Measurements from ENCODE around the gene ARMC5.
A peak's percentile ranks its signal among the peaks of the same experiment; 100 is the strongest.

ARMC5 gene

DNA sequence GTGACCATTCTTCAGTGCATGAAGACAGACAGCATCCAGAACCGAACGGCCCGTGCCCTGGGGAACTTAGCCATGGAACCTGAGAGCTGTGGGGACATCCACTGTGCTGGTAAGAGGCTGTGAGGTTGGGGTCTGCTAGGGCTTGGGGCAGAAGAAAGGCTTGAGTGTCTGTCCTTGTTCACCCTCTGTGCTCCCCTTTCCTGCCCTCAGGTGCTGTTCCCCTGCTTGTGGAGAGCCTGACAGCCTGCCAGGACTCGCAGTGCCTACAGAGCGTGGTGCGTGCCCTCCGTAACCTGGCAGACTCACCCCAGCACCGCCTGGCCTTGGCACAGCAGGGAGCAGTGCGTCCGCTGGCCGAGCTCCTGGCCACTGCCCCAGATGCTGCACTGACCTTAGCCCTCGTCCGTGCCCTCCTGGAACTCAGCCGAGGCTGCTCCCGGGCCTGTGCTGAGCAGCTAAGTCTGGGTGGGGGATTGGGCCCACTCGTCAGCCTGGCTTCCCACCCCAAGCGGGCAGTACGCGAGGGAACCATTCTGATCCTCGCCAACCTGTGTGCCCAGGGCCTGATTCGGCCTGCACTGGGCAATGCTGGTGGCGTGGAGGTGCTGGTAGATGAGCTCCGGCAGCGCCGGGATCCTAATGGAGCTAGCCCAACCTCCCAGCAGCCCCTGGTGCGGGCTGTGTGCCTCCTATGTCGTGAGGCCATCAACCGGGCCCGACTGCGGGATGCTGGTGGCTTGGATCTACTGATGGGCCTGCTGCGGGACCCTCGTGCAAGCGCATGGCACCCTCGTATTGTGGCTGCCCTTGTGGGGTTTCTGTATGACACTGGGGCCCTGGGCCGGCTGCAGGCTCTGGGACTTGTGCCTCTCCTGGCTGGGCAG is 2.9 kb downstream of the ARMC5 start:
- no peak overlapping the region for H3K4me3 ChIP-seq (ENCODE audit: extremely low read depth, insufficient read depth, low read length, poor library complexity, severe bottlenecking)
- peaks cover 40% of the 10 kb centered on the region for H3K36me3 ChIP-seq (ENCODE audit: control insufficient read depth, insufficient read depth, low read length)
- 95 to 96% methylated on average over 32 to 35 of the region's 35 CpGs for WGBS, 2 experiments (ENCODE audit: insufficient coverage in 2 of 2)
- H3K4me1 ChIP-seq (ENCODE audit: control insufficient read depth, insufficient read depth, low read length, poor library complexity, severe bottlenecking), result peaks cover 7% of the 10 kb centered on the region
- no peaks in the 10 kb centered on the region for H3K9me3 ChIP-seq (ENCODE audit: control insufficient read depth, low read length)
- no peak overlapping the region for H3K27ac ChIP-seq (ENCODE audit: low read depth, low read length, severe bottlenecking)

DNA sequence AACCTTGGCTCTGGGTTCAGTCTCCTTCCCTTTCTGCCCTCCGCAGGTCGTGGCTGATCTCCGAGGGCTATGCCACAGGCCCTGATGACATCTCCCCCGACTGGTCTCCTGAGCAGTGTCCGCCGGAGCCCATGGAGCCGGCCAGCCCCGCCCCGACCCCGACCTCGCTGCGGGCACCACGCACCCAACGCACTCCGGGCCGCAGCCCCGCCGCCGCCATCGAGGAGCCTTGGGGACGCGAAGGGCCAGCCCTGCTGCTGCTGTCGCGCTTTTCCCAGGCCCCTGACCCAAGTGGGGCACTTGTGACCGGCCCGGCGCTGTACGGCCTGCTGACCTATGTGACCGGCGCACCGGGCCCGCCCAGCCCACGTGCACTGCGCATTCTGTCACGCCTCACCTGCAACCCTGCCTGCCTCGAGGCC is 5.1 kb downstream of the ARMC5 start:
- no peaks in the 10 kb centered on the region for H3K9me3 ChIP-seq (ENCODE audit: control insufficient read depth, low read length)

DNA sequence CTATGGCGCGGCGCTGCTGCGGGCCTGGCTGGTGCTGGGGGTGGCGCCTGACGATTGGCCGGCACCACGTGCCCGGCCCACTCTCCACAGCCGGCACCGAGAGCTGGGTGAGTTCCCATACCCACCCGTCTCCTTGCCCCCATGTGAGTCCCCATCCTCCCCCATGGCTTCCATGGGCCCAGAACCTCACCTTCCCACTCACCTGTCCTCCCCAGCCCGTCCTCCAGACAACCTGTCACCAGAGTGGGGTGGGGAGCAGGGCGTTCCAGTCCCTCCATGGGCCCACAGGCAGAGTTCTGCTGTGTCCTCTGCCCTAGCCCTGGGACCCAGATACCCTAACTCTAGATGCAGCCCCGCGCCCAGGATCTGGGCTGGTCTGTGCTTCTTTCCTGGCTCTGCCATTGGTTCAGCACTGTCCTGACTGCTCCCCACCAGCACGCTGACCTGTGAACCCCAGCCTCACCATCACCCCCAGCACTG is 5.5 kb downstream of the ARMC5 start:
- WGBS, 2 experiments (ENCODE audit: insufficient coverage in 2 of 2), result 90 to 93% methylated on average over 11 to 17 of the region's 17 CpGs
- Histone ChIP-seq H3K27ac (ENCODE audit: low read depth, low read length, severe bottlenecking) (no peak overlapping the region), H3K4me1 (ENCODE audit: control insufficient read depth, insufficient read depth, low read length, poor library complexity, severe bottlenecking) (no peaks in the 10 kb centered on the region), H3K4me3 (ENCODE audit: extremely low read depth, insufficient read depth, low read length, poor library complexity, severe bottlenecking) (no peak overlapping the region), H3K9me3 (ENCODE audit: control insufficient read depth, low read length) (no peaks in the 10 kb centered on the region), H3K36me3 (ENCODE audit: control insufficient read depth, insufficient read depth, low read length) (peaks cover 39% of the 10 kb centered on the region)

More for the DNA sequence above, 5.1 kb downstream of the ARMC5 start:
- WGBS, 2 experiments (ENCODE audit: insufficient coverage in 2 of 2), result 92 to 96% methylated on average over 35 to 36 of the region's 36 CpGs
- Histone ChIP-seq H3K4me1 (ENCODE audit: control insufficient read depth, insufficient read depth, low read length, poor library complexity, severe bottlenecking) (no peaks in the 10 kb centered on the region), H3K27ac (ENCODE audit: low read depth, low read length, severe bottlenecking) (no peak overlapping the region), H3K4me3 (ENCODE audit: extremely low read depth, insufficient read depth, low read length, poor library complexity, severe bottlenecking) (no peak overlapping the region), H3K36me3 (ENCODE audit: control insufficient read depth, insufficient read depth, low read length) (peaks cover 39% of the 10 kb centered on the region)

DNA sequence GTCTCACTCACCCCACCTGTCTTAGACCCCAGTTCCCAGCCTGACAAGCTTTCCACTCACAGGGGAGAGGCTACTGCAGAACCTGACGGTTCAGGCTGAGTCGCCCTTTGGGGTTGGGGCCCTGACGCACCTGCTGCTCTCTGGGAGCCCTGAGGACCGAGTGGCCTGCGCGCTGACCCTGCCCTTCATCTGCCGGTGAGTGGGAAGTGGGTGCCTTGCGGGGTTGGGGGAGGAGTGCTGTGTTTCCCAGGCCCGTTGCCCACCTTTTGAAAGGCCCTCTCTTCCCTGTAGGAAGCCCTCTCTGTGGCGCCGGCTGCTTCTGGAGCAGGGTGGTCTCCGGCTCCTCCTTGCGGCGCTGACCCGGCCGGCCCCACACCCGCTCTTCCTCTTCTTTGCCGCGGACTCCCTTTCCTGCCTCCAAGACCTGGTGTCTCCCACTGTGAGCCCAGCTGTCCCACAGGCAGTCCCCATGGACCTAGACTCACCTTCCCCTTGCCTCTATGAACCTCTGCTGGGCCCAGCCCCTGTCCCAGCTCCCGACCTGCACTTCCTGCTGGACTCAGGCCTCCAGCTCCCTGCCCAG is 6.6 kb downstream of the ARMC5 start:
- peaks cover 39% of the 10 kb centered on the region for H3K36me3 ChIP-seq (ENCODE audit: control insufficient read depth, insufficient read depth, low read length)
- no peaks in the 10 kb centered on the region for H3K9me3 ChIP-seq (ENCODE audit: control insufficient read depth, low read length)
- 96 to 99% methylated on average over 15 to 20 of the region's 20 CpGs for WGBS, 2 experiments (ENCODE audit: insufficient coverage in 2 of 2)
- no peaks in the 10 kb centered on the region for H3K4me1 ChIP-seq (ENCODE audit: control insufficient read depth, insufficient read depth, low read length, poor library complexity, severe bottlenecking)
- no peak overlapping the region for H3K4me3 ChIP-seq (ENCODE audit: extremely low read depth, insufficient read depth, low read length, poor library complexity, severe bottlenecking)
- no peak overlapping the region for H3K27ac ChIP-seq (ENCODE audit: low read depth, low read length, severe bottlenecking)

DNA sequence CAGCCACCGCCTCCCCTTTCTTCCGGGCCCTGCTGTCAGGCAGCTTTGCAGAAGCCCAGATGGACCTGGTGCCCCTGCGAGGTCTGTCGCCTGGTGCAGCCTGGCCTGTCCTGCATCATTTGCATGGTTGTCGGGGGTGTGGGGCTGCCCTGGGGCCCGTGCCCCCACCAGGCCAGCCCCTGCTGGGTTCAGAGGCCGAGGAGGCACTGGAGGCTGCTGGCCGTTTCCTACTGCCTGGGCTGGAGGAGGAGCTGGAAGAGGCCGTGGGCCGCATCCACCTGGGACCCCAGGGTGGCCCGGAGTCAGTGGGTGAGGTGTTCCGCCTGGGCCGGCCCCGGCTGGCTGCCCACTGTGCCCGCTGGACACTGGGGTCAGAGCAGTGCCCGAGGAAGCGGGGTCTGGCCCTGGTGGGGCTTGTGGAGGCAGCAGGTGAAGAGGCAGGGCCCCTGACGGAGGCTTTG is 7.1 kb downstream of the ARMC5 start:
- H3K4me1 ChIP-seq (ENCODE audit: control insufficient read depth, insufficient read depth, low read length, poor library complexity, severe bottlenecking), result peaks cover 4% of the 10 kb centered on the region
- H3K4me3 ChIP-seq (ENCODE audit: extremely low read depth, insufficient read depth, low read length, poor library complexity, severe bottlenecking), result no peak overlapping the region
- WGBS, 2 experiments (ENCODE audit: insufficient coverage in 2 of 2), result 92 to 94% methylated on average over 12 to 17 of the region's 18 CpGs
- peaks cover 39% of the 10 kb centered on the region for H3K36me3 ChIP-seq (ENCODE audit: control insufficient read depth, insufficient read depth, low read length)
- H3K27ac ChIP-seq (ENCODE audit: low read depth, low read length, severe bottlenecking), result no peak overlapping the region
- H3K9me3 ChIP-seq (ENCODE audit: control insufficient read depth, low read length), result no peaks in the 10 kb centered on the region

DNA sequence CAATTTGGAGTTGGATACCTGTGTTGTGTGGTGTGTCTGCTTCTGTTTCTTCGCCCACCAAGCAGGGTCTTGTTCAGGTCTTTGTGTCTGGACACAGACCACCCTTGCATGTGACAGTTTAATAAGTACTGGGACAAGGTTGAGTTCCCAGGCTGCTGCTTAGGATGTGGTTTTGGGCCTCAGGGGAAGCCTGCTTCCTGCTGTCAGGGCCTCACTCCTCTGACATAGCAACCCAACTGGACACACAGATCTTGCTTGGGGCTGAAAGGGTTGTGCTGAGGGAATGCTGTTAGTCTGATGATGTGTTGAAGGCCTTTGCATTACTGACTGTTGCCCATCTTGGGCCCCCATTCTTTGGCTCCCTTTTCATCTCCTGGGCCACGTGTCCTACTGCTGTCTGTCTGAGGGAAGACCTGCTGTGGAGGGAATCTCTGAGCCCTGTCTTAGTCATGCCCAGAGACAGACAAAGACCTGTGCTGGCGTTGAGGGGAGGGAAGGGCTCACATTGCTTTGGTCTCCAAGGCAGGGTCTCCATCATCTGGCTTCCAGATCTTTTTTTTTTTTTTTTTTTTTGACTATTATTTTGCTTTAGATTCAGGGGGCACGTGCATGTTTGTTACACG is 8.0 kb downstream of the ARMC5 start:
- Histone ChIP-seq H3K4me1 (ENCODE audit: control insufficient read depth, insufficient read depth, low read length, poor library complexity, severe bottlenecking) (peaks cover 4% of the 10 kb centered on the region), H3K4me3 (ENCODE audit: extremely low read depth, insufficient read depth, low read length, poor library complexity, severe bottlenecking) (no peak overlapping the region), H3K9me3 (ENCODE audit: control insufficient read depth, low read length) (no peaks in the 10 kb centered on the region), H3K36me3 (ENCODE audit: control insufficient read depth, insufficient read depth, low read length) (peaks cover 39% of the 10 kb centered on the region), H3K27ac (ENCODE audit: low read depth, low read length, severe bottlenecking) (peak overlapping the region; percentile 36)
- WGBS, 2 experiments (ENCODE audit: insufficient coverage in 2 of 2), result 71 to 83% methylated on average over 3 of the region's 5 CpGs

DNA sequence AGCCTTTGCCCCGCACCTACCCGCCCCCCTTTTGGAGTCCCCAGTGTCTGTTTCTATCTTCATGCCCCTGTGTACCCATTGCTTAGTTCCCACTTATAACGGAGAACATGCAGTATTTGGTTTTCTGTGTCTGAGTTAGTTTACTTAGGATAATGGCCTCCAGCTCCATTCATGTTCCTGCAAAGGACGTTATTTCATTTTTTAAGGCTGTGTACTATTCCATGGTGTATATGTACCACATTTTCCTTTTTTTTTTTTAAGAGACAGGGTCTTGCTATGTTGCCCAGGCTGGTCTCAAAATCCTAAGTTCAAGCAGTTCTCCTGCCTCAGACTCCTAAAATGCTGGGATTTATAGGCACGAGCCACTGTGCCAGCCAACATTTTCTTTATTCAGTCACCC is 8.6 kb downstream of the ARMC5 start:
- H3K27ac ChIP-seq (ENCODE audit: low read depth, low read length, severe bottlenecking), result no peak overlapping the region
- no peak overlapping the region for H3K4me3 ChIP-seq (ENCODE audit: extremely low read depth, insufficient read depth, low read length, poor library complexity, severe bottlenecking)
- H3K36me3 ChIP-seq (ENCODE audit: control insufficient read depth, insufficient read depth, low read length), result peaks cover 40% of the 10 kb centered on the region
- H3K4me1 ChIP-seq (ENCODE audit: control insufficient read depth, insufficient read depth, low read length, poor library complexity, severe bottlenecking), result peaks cover 4% of the 10 kb centered on the region
- H3K9me3 ChIP-seq (ENCODE audit: control insufficient read depth, low read length), result no peaks in the 10 kb centered on the region
- WGBS, 2 experiments (ENCODE audit: insufficient coverage in 2 of 2), result 83 to 95% methylated on average over 1 to 4 of the region's 5 CpGs

DNA sequence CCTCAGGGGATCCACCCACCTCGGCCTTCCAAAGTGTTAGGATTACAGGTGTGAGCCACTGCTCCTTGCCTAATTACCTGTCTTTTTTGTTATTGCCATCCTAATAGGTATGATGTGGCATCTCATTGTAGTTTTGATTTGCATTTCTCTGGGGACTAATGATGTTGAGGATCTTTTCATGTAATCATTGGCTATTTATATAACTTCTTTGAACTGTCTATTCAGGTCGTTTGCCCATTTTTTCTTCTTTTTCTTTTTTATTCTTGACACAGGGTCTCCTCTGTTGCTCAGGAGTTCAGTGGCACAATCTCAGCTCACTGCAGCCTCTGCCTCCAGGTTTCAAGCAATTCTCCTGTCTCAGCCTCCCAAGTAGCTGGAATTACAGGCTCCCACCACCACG is 11.3 kb downstream of the ARMC5 start:
- peaks cover 8% of the 10 kb centered on the region for H3K4me1 ChIP-seq (ENCODE audit: control insufficient read depth, insufficient read depth, low read length, poor library complexity, severe bottlenecking)
- no peak overlapping the region for H3K27ac ChIP-seq (ENCODE audit: low read depth, low read length, severe bottlenecking)
- H3K36me3 ChIP-seq (ENCODE audit: control insufficient read depth, insufficient read depth, low read length), result peaks cover 48% of the 10 kb centered on the region
- WGBS, 2 experiments (ENCODE audit: insufficient coverage in 2 of 2), result 92 to 94% methylated on average over 2 of the region's 3 CpGs
- H3K9me3 ChIP-seq (ENCODE audit: control insufficient read depth, low read length), result no peaks in the 10 kb centered on the region
- H3K4me3 ChIP-seq (ENCODE audit: extremely low read depth, insufficient read depth, low read length, poor library complexity, severe bottlenecking), result no peak overlapping the region

DNA sequence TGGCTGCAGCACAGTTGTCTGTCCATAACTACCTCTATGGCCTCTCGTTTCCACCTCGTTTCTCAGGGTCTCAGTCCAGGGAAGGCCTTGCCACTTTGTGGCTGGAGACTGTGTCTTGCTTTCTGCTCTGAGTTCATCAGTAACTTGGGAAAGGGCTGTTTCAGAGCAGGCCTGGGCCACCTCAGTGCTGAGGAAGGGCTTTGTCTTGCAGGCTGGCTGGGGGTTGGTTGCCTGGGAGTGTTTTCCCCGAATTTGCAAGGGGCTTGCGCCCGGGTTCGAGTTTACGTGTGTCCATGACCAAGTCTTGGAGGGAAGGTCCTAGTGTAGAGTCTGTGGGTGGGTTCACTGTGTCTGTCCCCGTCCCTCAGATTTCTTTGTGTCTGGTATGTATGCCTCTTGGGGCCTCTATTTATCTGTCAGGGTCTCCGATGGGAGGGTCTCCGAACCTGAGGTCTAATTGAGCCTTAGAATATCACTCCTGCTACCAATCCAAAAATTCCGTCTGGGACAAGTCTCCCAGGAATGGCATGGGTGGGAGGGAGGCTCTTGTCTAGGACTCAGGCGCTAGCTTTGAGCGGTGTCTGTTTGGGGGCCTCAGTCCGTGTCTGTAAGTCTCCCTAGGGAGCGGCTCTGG is 12.1 kb downstream of the ARMC5 start:
- Histone ChIP-seq H3K4me3 (ENCODE audit: extremely low read depth, insufficient read depth, low read length, poor library complexity, severe bottlenecking) (peak overlapping the region; percentile 64), H3K9me3 (ENCODE audit: control insufficient read depth, low read length) (no peaks in the 10 kb centered on the region), H3K36me3 (ENCODE audit: control insufficient read depth, insufficient read depth, low read length) (peaks cover 51% of the 10 kb centered on the region), H3K27ac (ENCODE audit: low read depth, low read length, severe bottlenecking) (peak overlapping the region; percentile 12), H3K4me1 (ENCODE audit: control insufficient read depth, insufficient read depth, low read length, poor library complexity, severe bottlenecking) (peaks cover 8% of the 10 kb centered on the region)
- 42 to 60% methylated on average over 8 of the region's 15 CpGs for WGBS, 2 experiments (ENCODE audit: insufficient coverage in 2 of 2)

DNA sequence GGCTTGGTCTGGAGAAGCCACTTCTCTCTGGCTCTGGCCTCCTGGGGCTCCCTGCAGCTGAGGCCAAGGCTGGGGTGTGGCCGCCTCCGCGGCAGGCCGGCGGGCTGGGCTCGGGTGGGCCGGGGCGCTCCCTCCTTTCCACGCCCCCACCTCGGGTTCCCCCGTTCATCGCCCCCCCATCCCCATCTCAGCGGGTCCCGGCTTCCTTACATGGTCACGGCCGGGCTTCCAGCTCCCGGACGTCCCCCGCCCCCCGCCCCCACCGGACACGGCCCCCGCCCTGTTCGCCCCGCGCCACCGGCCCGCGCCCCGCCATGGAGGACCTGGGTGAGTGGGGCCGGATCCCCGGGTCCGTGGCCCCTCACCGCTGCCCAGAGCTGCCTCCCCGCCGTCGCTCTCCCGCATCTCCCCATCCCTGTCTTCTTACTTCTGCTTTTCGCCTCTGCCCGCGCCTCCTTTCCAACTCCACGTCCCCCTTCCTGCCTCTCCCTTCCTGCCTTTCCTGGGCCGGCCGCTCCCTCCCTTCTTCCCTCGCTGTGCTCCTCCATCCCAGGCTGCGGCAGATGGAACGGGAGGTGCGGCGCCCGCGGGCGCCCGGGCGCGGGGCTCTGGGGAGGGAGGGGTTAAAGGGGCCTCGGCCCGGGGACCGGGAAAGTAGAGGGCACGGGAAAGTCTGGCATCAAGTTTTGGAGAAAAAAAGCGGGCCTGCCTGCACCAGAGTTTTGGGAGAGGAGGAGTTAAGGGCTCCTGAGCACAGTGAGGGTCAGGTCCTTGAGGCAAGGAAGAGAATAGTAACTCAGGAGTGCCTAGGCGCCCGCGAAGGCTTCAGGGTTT is 12.8 kb downstream of the ARMC5 start, which contains the start of gene TGFB1I1:
Gene TGFB1I1 (plus strand): TSS at position 278 of the 834 bp plus-strand sequence. CDS start 37 bp downstream, at position 315.
- Histone ChIP-seq H3K9me3 (ENCODE audit: control insufficient read depth, low read length) (no peaks in the 10 kb centered on the region), H3K36me3 (ENCODE audit: control insufficient read depth, insufficient read depth, low read length) (peaks cover 53% of the 10 kb centered on the region), H3K27ac (ENCODE audit: low read depth, low read length, severe bottlenecking) (peak within 1 kb of the TSS; percentile 71), H3K4me1 (ENCODE audit: control insufficient read depth, insufficient read depth, low read length, poor library complexity, severe bottlenecking) (peaks cover 8% of the 10 kb centered on the region), H3K4me3 (ENCODE audit: extremely low read depth, insufficient read depth, low read length, poor library complexity, severe bottlenecking) (peak within 1 kb of the TSS; percentile 64)
- WGBS, 2 experiments (ENCODE audit: insufficient coverage in 2 of 2), result 1 to 3% methylated on average over 11 to 32 of the region's 63 CpGs
